Loucy (cell line): Measurements from ENCODE around the gene KPNA6.

Experiments
- H2AFZ ChIP-seq: fragments of 200-600 bp; sonication (generic); 2 replicates; pipeline ENCODE4 v1.6.0; 2016; ENCODE audit warnings: antibody characterized with exemption, mild to moderate bottlenecking, low read length, moderate library complexity
- H3F3A ChIP-seq: fragments of 200-600 bp; 2 replicates; pipeline ENCODE4 v1.6.0; 2016; ENCODE audit warnings: antibody characterized with exemption, low read depth, mild to moderate bottlenecking
- H3K27me3 ChIP-seq: fragments of 200-600 bp; sonication (generic); 2 replicates; pipeline ENCODE4 v1.6.1; 2014; ENCODE audit warnings: low read length, mild to moderate bottlenecking; ENCODE audit not compliant: insufficient read depth, poor library complexity, severe bottlenecking
- H3K36me3 ChIP-seq: fragments of 200-600 bp; sonication (generic); 2 replicates; pipeline ENCODE4 v1.6.1; 2016; ENCODE audit warnings: low read length; ENCODE audit not compliant: insufficient read depth
- H3K4me1 ChIP-seq: fragments of 200-600 bp; sonication (generic); 2 replicates; pipeline ENCODE4 v1.5.1; 2014; ENCODE audit warnings: low read length, mild to moderate bottlenecking; ENCODE audit not compliant: insufficient read depth, poor library complexity, severe bottlenecking
- H3K4me2 ChIP-seq: fragments of 200-600 bp; sonication (generic); 2 replicates; pipeline ENCODE4 v1.6.0; 2014; ENCODE audit warnings: antibody characterized with exemption, low read length, low read depth, mild to moderate bottlenecking; ENCODE audit not compliant: poor library complexity, severe bottlenecking
- H3K4me3 ChIP-seq: fragments of 200-600 bp; sonication (generic); 2 replicates; pipeline ENCODE4 v1.5.1; 2014; ENCODE audit warnings: low read length, mild to moderate bottlenecking, mixed read lengths; ENCODE audit not compliant: poor library complexity, severe bottlenecking
- H3K79me2 ChIP-seq: fragments of 200-600 bp; sonication (generic); 2 replicates; pipeline ENCODE4 v1.6.1; 2014; ENCODE audit warnings: low read length; ENCODE audit not compliant: insufficient read depth
- H3K9ac ChIP-seq: fragments of 200-600 bp; sonication (generic); 2 replicates; pipeline ENCODE4 v1.6.0; 2014; ENCODE audit warnings: mild to moderate bottlenecking, low read depth, low read length, moderate library complexity; ENCODE audit not compliant: poor library complexity, severe bottlenecking
- H3K9me2 ChIP-seq: fragments of 200-600 bp; sonication (generic); replicated peaks from 2 replicates; pipeline ENCODE4 v1.6.1; 2016; ENCODE audit warnings: low read depth, low read length, mixed read lengths
- H3K9me3 ChIP-seq: fragments of 200-600 bp; sonication (generic); 2 replicates; pipeline ENCODE4 v1.6.1; 2014; ENCODE audit warnings: mild to moderate bottlenecking, antibody characterized with exemption, low read length, low read depth; ENCODE audit not compliant: insufficient read depth
- H4K20me1 ChIP-seq: fragments of 200-600 bp; sonication (generic); 2 replicates; pipeline ENCODE4 v1.6.0; 2014; ENCODE audit warnings: antibody characterized with exemption, low read length, mild to moderate bottlenecking; ENCODE audit not compliant: insufficient read depth, poor library complexity, severe bottlenecking
- CTCF ChIP-seq: fragments of 200-600 bp; sonication (generic); conservative IDR thresholded peaks from 2 replicates; pipeline ENCODE4 v1.5.1; 2014; ENCODE audit warnings: mild to moderate bottlenecking, antibody characterized with exemption, low read length
- EZH2phosphoT487 ChIP-seq: fragments of 200-600 bp; IDR thresholded peaks from 2 replicates; pipeline ENCODE4 v1.6.1; 2018; ENCODE audit warnings: antibody characterized with exemption, mild to moderate bottlenecking, moderate library complexity, borderline replicate concordance

KPNA6 gene

GRCh38 chr1:32126770-32127169, 18.9 kb downstream of the KPNA6 start:
- H3K4me3 ChIP-seq: no peak overlapping the region
- no peak overlapping the region for H3K4me2 ChIP-seq
- H2AFZ ChIP-seq: no peak overlapping the region
- H4K20me1 ChIP-seq: peaks cover 24% of the 10 kb centered on the region
- H3K9me2 ChIP-seq: no peaks in the 10 kb centered on the region
- H3K79me2 ChIP-seq: peaks cover 79% of the 10 kb centered on the region
- H3K9me3 ChIP-seq: no peaks in the 10 kb centered on the region
- no peaks in the 10 kb centered on the region for H3F3A ChIP-seq
- TF ChIP-seq CTCF (no peak), EZH2phosphoT487 (no peak)
- H3K9ac ChIP-seq: no peak overlapping the region
- no peaks in the 10 kb centered on the region for H3K27me3 ChIP-seq
- H3K36me3 ChIP-seq: no peaks in the 10 kb centered on the region
- H3K4me1 ChIP-seq: peaks cover 4% of the 10 kb centered on the region

GRCh38 chr1:32127409-32128198, 19.7 kb downstream of the KPNA6 start:
- no peak overlapping the region for H2AFZ ChIP-seq
- H3K79me2 ChIP-seq: peaks cover 78% of the 10 kb centered on the region
- H3K4me2 ChIP-seq: no peak overlapping the region
- H3K9me3 ChIP-seq: no peaks in the 10 kb centered on the region
- no peaks in the 10 kb centered on the region for H3K27me3 ChIP-seq
- no peak; the same call in 1 of the 2 replicates for TF ChIP-seq CTCF
- TF ChIP-seq EZH2phosphoT487: no peak
- H3K9ac ChIP-seq: no peak overlapping the region
- H3F3A ChIP-seq: no peaks in the 10 kb centered on the region
- no peaks in the 10 kb centered on the region for H3K36me3 ChIP-seq
- no peaks in the 10 kb centered on the region for H3K9me2 ChIP-seq
- peaks cover 21% of the 10 kb centered on the region for H4K20me1 ChIP-seq
- H3K4me3 ChIP-seq: no peak overlapping the region
- H3K4me1 ChIP-seq: peaks cover 4% of the 10 kb centered on the region

GRCh38 chr1:32128479-32128878, 20.6 kb downstream of the KPNA6 start:
- Histone ChIP-seq H2AFZ (no peak overlapping the region), H3K27me3 (no peaks in the 10 kb centered on the region), H3K36me3 (no peaks in the 10 kb centered on the region), H3K4me1 (peaks cover 4% of the 10 kb centered on the region), H3K9ac (no peak overlapping the region), H3K79me2 (peaks cover 75% of the 10 kb centered on the region), H3K4me3 (no peak overlapping the region), H3K9me3 (no peaks in the 10 kb centered on the region), H3K9me2 (no peaks in the 10 kb centered on the region), H4K20me1 (peaks cover 21% of the 10 kb centered on the region), H3K4me2 (no peak overlapping the region), H3F3A (no peaks in the 10 kb centered on the region)
- no peak for TF ChIP-seq CTCF
- no peak for TF ChIP-seq EZH2phosphoT487
